DMS53 treated with DMSO at 0.1 percent for 48 hours (cell line): ENCODE data around the gene ADCYAP1R1.
"Not testable (repeated sequence)": the region's sequence is repeated elsewhere in the genome, so short reads cannot be mapped to it uniquely, and the experiment has no call there.

Source experiments
- DNase-seq: peaks from one replicate; lab custom pipeline; 2025; ENCODE audit not compliant: unreplicated experiment; lab: John Stamatoyannopoulos, UW

Gene ADCYAP1R1

DNA sequence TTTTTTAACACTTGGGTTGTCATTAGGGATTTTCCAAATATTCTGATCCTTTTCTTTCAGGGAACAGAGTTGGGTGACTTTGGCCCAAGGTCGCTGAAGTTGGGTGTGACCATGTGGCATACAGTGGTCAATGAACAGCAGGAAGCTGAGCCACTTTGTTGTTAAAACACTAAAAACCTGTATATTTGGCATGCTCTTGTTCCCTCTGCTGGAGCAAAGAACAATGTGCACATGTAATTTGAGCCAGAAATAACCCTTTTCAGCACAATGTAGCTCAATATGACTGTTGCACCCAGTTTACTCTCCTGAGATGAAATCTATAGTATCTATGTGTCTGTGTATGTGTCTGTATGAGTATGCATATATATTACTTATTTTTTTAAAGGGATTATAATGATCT is 74.9 kb downstream of the ADCYAP1R1 start:
- no peak for DNase-seq

DNA sequence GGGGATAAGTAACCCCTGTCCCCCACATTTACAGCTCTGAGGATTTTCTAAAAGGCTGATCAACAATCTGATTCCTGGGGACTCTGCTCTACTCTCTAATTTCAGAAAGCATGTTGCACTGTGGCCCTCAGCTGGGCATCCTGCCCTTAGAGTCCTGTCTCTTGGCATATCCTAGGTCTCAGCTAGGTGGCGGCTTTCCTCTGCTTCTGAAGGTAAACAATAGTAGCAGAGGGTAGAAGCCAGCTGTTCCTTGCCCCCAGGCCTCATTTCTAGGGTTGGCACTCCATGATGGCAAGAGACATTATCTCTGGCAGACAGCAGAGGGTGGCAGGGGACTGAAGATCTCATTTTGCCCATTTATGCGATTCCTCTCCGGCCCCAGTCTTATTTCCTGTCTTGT is 77.0 kb downstream of the ADCYAP1R1 start:
- no peak for DNase-seq

DNA sequence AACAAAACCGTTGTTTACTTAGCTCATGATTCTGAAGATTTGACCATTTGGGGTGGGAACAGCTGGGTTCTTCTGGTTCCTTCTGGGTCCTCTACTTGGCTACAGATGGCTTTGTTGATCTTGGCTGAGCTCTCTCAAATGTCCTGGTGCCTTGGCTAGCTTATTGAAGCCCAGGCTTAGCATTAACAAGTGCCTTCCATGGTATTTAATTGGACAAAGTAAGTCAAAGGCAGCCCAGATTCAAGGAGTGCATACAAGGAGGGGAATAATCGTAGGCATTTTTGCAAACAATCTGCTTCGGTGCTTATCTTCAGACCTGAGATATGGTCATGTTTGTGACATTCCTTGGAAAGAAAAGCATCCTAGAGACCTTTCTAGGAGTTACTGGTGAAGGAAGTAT is 81.4 kb downstream of the ADCYAP1R1 start:
- DNase-seq: no peak

DNA sequence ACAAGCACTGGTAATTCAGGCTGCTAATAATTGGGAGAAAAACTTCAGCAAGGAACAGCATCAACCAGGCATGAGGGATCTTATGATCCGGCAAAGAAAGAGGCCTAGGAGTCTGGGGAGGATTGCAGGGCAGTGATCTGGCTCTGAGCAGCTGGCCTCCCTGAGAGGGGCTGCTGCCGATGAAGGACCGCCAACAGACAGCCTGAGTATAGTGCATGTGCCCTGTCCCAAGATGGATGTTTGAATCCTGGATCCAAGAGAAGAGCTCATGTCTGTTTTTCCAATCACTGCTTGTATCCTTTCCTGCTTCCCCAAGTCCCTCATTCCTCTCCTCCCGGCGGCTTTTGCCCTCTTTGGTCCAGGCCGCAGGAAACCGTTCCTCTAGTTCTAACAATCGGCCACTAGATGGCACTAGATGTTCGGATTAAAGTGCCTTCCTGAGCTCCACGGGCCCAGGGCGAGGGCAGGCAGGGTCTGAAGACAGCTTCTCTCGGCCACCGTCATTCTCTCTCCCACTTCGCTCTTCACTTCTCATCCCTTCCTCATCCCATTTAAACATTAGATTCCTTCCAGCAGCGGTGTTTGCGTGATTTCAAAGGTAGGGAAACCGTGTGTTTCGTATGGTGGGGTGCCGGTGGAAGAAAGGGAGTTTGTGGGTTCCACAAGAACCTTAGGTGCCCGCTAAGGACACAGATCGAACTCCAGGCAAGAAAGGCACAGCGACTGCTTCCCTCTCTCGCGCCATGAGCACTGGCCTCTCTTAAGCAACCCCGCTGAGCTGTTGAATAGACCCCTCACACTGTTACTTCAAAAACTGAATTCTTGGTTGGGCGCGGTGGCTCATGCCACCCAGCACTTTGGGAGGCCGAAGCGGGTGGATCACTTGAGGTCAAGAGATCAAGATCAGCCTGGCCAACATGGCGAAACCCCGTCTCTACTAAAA is 82.4 kb downstream of the ADCYAP1R1 start:
- peak; percentile 98 for DNase-seq

DNA sequence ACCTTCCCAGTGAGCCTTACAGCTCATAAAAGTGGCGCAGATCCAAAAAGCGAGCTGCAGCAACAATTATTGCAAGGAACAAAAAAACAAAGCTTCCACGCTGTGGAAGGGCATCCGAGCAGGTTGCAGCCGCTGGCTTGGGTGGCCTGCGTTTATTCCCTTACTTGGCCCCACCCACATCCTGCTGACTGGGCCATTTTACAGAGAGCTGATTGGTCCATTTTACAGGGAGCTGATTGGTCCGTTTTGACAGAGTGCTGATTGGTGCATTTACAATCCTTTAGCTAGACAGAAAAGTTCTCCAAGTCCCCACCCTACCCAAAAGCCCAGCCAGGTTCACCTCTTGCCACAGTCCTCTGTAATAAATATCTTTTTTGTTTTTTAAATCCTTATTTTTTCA is 85.1 kb downstream of the ADCYAP1R1 start:
- DNase-seq: no peak

DNA sequence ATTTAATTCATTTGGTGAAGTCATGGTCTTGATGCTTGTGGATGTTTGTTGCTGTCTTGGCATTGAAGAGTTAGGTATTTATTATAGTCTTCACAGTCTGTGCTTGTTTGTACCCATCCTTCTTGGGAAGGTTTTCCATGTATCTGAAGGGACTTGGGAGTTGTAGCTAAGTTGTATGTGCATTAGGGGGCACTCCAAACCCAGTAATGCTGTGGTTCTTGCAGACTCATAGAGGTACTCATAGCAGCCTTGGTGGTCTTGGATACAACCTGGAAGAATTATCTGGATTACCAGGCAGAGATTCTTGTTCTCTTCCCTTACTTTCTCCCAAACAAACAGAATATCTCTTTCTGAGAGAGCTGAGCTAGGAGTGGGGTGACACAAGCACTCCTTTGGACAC is 93.2 kb downstream of the ADCYAP1R1 start:
- DNase-seq: no peak

DNA sequence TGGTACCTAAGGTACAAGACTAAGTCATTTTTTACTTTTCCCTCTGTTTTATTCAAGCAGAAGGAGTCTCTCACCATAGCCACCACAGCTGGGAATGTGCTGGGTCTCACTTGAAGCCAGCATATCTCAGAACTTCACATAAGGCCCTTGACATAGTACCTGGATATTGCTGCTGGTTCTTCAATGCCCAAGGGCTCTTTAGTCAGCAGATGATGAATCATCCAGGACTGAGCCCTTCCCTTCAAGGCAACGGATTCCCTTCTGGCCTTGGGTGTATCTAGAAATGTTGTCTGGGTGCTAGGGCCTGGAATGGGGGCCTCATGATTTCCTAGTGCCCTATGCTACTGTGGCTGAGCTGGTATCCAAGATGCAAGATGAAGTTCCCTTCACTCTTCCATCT is 93.9 kb downstream of the ADCYAP1R1 start:
- no peak for DNase-seq

DNA sequence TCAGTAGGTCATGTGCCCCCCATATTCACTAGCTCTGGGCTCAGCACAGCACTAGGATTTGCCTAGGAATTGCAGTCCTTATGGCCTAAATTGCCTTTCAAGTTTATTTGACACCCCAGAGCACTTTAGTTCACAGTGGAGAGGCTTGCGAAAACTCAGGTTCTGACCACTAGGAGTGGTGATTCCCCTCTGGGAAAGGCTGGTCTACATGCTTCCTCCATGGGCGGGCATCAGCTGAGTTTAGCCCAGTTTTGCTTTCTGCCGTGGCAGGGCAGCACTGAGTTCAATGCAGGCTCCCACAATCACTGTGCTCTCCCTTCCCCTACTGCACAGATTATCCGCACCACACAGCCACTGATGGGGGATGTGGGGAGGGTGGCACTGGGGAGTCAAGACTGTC is 94.4 kb downstream of the ADCYAP1R1 start:
- DNase-seq: no peak

DNA sequence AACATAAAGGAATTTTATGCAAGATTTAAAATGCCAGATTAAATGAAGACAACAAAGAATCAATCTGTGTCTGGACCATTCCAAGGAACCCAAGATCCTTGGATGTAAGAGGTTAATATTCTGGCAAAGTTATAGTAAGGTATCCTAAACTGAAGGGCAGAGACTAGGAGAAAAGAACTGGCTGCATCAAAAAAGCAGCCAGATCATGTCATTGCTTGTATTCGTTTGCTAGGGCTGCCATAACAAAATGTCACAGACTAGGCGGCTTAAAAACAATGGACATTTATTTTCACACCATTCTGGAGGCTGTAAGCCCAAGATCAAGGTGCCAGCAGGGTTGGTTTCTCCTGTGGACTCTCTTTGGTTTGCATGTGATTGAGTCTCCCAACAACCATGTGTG is 99.7 kb downstream of the ADCYAP1R1 start:
- DNase-seq: no peak

DNA sequence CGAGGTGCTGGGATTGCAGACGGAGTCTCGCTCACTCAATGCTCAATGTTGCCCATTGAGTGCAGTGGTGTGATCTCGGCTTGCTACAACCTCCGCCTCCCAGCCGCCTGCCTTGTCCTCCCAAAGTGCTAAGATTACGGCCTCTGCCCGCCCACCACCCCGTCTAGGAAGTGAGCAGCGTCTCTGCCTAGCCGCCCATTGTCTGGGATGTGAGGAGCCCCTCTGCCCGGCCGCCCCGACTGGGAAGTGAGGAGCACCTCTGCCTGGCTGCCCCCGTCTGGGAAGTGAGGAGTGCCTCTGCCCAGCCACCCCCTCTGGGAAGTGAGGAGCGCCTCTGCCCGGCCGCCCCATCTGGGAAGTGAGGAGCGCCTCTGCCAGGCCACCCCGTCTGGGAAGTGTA is 101.2 kb downstream of the ADCYAP1R1 start:
- DNase-seq: not testable (repeated sequence)

DNA sequence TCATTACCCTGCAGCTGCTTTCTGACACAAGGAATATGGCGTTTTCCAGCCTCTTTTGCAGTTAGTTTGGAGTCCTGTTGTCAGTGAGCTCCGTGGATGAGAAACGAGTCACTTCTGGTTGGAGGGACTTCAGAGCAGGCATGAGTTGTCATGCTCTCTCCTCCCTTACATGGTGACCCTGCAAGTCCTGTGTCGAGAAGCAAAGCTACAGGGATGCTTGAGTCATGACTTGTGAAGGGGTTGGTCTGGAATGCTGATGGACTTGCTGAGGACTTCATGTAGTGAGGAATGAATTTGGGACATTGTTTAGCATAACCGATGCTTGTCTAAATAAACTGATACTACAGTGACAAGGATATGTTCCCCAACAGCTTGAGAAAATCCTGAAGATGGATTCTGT is 108.8 kb downstream of the ADCYAP1R1 start:
- DNase-seq: no peak
